Epithelial cell of proximal tubule (primary cell): ENCODE data around the gene RBM24. TPM values are rescaled to one million over a fixed set of nuclear protein-coding genes. Genes with fewer than 3 reads are reported as not detected.

Experiments used
- DNase-seq: peaks from one replicate; pipeline ENCODE4 v3.0.0-alpha.2; 2011; ENCODE audit warnings: low read depth
- H3K4me3 ChIP-seq: 2 replicates; pipeline ENCODE4 v1.5.1; 2011; ENCODE audit warnings: low read depth, mild to moderate bottlenecking, low read length
- CTCF ChIP-seq: conservative IDR thresholded peaks from 2 replicates; pipeline ENCODE4 v1.5.1; 2012; ENCODE audit warnings: low read depth, mild to moderate bottlenecking, low read length
- total RNA-seq: library from RNA; depleted of rRNA; stranded (reverse); fragments of >200 nt; gene quantifications from 2 replicates; pipeline ENCODE4 v1.2.3, GENCODE V29; 2015

Gene RBM24
- total RNA-seq, 1 donor from 2014 or later = 3.2 TPM

GRCh38 chr6:17283074-17283473, 1.9 kb downstream of the RBM24 start:
- no peak for TF ChIP-seq CTCF
- no peak for DNase-seq
- no peak overlapping the region for H3K4me3 ChIP-seq

GRCh38 chr6:17289630-17290061, 8.5 kb downstream of the RBM24 start:
- no peak for TF ChIP-seq CTCF
- H3K4me3 ChIP-seq = no peak overlapping the region
- DNase-seq = peak; percentile 37

- DNase-seq = no peak
- H3K4me3 ChIP-seq = no peak overlapping the region
- no peak for TF ChIP-seq CTCF
Measured at GRCh38 chr6:17291778-17292177, 10.6 kb downstream of the RBM24 start.

GRCh38 chr6:17292600-17293133, 11.5 kb downstream of the RBM24 start:
- DNase-seq = no peak
- TF ChIP-seq CTCF = no peak
- H3K4me3 ChIP-seq = no peak overlapping the region

- no peak for TF ChIP-seq CTCF
- no peak overlapping the region for H3K4me3 ChIP-seq
- no peak for DNase-seq
Measured at GRCh38 chr6:17293395-17293794, 12.2 kb downstream of the RBM24 start.

GRCh38 chr6:17297271-17298080, 16.3 kb downstream of the RBM24 start:
- no peak overlapping the region for H3K4me3 ChIP-seq
- DNase-seq = no peak
- TF ChIP-seq CTCF = no peak

- no peak for DNase-seq
- H3K4me3 ChIP-seq = no peak overlapping the region
- TF ChIP-seq CTCF = no peak
Measured at GRCh38 chr6:17298257-17298656, 17.1 kb downstream of the RBM24 start.
